NCI-H2196 (cell line): ENCODE data around the gene MEA1.

Experiments used
- DNase-seq: peaks from one replicate; lab custom pipeline; 2025; ENCODE audit not compliant: unreplicated experiment; lab: John Stamatoyannopoulos, UW

Gene MEA1

DNA sequence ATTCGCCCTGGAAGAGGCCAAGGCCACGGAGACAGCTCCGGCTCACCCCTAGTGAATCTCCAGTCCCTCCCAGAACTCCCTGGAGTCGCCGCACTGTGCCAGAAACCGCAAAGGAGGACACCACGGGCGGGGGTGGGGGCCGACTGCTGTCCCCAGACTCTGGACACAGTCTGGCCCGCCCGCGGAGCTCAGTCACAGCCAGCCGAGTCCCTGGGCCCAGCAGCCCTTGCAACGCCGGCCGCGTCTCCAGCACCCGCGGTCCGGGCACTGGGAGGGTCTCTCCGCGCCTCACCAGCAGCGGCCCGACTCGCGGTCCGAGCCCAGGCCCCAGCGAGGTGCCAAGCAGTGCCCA lies 35.3 kb downstream of the MEA1 start:
- no peak for DNase-seq

DNA sequence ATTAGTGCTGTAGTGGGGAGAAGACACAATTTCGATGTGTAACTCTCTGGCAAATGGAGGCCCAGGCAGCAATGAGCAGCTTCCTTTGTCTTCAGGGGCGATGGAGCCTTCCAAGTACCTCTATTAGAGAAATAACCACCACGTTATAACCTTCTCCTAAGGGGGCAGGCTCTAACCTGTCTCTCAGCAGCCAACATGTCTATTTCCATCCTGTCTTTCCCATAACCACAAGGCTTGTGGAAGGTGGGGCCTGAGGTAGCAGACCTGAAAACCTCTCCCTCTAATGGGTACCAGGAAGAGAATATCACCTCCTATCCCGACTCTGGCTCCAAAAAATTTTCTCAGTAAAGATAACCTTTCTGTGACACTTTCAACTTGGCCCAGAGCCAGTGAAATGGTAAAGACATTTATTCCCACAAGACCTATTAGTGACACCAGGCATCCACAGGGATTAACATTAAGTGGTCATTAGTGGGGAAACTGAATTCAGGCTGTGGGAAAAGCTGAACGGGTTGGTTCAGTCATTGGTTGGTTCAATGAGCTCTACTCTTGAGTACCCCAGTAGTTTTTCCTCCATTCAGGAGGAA lies 38.7 kb downstream of the MEA1 start:
- no peak for DNase-seq

DNA sequence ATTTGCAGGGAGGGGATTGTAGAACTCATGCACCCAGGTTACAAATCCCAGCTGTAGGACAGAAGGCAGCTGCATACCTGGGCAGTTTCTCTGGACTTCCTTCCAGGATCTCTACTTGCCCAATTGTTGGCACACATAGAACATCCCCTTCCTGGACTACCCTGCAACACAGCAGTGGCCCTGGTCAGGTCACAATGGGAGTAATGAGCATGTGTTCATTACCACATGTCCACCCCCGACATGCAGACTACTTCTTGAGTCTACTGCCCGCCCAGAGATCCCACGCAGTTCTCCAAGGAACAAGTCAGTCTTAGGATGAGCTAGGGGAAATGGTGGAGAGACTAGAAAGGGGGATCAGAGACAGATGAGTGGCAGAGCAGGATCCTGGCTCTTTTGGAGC lies 39.8 kb downstream of the MEA1 start:
- no peak for DNase-seq

DNA sequence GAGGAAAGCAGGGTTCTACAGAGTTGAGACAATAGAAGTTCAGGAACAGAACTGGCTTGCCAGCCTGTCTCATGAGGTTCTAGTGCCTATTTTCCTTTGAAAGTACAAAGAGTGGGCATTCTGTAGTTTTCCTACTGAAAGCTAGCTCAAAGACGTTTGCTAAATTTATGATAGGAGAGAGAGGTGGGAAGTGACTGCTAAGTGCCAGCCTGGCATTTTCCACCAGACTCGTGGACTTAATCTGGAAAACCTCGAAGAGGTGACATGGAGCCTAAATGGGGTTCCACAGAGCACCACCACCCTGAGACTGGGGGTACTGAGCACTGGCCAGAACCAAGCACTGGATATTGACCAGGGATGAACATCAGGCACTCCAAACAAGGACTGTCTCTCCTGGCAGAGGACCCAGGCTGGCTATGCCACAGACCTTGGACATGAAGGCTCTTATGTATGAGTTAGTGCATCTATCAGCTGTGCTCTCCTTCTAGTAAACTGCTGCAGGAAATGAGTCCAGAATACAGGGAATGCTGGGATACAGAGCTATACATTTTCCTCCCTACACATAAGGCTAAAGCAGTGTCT lies 41.9 kb downstream of the MEA1 start:
- no peak for DNase-seq

DNA sequence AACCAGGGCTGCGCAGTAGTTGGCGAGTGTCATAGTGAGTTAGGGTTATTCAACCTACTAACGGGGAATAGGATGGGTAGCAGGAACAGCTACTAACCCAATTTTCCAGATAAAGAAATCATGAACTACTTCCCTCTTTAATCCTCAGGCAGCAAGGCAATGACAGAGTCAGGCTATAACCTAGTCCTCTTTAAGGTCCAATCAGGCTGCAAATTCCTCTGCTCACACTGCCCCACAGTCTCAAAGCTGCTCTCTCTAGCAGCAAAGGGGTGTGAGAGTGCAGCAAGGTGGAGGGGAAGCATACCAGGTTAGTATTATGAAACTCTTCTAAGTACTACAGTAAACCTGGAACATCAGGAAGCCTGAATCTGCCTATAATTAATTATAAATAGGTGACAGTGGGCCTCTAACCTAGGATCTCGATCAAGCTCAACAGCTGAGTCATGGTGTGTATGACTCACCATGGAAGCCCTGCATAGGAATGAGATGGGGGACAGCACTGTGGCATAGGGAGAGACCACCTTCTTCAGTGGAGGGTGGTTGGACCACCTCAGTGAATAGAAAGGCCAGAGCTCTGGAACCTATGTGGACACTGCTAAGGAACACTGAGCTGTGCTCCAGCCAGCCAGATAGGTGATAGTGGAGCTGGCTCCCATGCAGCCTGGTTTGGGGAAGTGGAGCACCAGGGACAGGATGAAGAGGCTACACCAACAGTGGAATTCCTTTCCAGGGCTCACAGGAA lies 42.7 kb downstream of the MEA1 start:
- no peak for DNase-seq

DNA sequence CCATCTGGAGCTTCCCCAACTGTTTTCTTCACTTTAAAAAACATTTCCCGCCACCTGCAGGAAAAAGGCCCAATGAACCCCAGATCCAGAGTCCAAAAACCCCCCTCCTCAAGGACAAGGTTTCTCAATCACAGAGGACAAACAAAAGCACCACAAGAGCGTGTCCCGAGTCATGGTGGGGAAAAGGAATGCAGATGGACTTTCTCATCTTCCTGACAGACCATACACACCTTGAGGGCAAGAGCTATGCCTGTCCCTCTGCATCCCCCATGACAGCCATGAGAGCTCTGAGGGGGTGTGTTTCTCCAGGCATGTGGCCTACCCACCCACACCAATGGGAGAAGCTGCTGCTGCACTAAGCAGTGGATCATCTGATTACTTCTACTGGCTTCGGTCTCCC lies 43.8 kb downstream of the MEA1 start:
- no peak for DNase-seq

DNA sequence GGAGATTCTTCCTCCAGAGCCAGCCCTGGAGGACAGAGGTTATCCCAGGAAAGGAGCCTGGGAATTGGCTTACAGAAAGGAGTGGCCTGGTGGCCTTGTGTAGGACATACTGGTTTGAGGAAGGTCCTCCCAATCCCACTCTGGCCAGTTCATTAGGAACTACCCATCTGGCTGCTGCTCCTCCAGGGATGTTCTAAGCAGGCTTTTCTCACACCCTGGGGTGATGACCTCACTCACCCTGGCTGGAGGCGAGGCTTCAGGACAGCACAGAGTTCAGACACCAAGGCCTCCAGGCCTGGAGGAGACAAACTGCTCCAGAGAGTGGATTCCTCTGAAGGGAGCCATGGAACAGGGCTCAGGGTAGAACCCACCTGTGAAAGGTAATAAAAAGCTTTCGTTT lies 44.3 kb downstream of the MEA1 start:
- DNase-seq, result no peak

DNA sequence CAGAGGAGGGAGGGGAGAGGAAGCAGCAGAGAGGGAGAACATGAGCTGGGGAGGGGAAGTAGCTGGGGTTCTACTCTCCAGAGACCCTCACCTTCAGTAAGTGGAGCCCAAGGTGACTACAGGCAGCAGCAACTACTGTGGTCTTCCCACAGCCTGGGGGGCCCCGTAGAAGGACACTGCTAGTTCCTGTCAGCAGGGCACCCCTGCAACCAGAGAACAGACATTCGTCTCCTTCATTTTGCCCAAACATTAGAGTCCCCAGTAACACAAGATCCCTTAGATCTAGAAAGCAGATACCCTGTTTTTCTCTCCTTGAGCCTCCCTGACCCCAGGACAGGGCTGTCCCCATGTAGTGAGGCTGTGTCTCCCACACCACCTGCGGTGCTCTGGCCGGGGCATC lies 45.0 kb downstream of the MEA1 start:
- no peak for DNase-seq

DNA sequence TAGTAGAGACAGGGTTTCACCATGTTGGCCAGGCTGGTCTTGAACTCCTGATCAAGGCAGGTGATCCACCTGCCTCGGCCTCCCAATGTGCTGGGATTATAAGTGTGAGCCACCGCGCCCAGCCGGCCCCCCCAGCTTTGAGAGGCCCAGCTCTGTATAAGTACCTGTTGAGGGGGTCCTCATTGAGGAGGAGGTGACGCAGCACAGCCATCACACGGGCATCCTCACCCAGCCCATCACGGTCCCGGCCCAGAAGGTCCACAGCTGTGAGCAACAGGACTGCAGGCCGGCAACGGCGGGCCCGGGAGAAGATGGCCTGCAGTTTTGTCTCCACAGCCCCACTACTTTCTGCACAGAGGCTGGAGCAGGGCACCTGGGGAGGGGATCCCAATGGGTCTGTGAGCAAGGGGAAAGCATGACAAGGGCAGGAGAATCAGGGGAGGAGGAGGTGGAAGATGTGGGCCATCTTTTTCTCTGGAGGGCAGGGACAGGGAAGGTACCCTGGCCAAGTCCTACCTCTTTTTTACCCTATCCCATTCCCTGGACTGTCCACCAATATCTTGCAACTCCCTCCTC lies 45.5 kb downstream of the MEA1 start:
- DNase-seq, result no peak

DNA sequence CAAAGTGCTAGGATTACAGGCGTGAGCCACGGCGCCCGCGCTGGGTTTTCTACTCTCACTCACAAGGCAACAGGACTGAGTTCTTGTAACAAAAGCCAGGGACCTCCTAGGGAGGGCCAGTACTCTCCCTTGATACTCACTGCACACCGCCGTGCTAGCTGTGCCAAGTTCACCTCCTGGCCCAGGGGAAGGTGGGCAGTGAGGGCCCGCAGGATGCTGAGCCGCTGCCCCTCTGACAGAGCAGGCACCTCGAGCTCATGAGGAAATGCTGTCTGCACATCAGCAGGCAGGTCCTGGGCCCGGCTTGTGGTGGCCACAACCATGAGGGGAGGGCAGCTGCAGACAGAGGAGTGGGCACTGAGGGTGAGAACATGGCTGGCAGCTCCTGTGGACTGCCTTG lies 46.5 kb downstream of the MEA1 start:
- DNase-seq, result no peak

DNA sequence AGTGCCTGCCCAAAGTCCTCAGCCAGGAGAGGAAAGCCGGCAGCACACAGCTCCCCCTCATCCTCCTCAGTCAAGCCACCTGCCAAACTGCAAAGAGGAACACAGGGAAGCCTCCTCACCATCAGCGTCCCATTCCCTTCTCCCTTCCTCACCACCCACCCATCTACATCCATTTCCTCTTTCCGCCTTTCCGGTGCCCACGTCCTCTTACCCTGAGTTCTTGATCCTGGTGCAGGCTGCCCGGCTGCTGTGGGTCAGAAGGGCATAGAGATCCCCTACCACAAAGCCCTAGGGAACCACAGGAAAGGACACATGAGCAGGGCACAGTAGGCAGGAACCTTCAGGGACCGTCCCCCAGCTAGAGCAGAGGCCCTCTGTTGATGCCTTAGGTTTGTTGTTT lies 47.2 kb downstream of the MEA1 start:
- DNase-seq, result no peak

DNA sequence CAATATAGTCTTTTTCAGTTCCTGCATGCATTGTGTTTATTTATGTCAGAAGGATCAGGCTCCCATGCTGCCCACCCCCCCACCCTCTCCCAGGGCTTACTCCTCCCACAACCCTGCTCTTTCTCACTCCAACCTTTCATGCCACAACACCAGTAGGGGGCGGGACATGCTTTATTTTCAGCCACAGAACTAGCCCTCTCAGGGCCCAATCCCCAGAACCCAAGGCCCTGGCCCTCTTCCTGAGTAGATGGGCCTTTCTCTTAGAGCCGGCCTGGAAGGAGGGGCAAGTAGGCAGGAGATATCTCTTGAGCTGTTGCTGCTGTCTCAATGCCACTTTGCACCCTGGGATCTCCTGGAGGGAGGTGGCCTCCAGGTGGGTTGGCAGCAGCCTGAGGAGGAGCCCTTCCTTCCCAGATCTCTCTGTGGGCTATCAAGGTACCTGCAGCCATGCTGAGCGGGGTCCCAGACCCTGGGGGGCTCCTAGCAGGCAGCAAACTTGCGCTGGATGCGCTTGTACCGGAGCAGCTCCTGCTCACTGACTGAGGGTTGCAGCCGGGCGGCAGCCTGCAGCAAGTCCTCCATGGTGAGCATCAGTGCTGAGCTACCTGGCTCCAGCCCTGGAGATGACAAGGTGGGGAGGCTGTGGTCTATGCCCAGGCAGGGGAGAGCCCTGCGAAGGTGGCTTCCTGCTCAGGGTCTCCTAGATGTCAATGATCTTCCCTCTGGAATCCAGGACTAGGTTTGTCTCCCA lies 49.7 kb downstream of the MEA1 start:
- peak; percentile 30 for DNase-seq

DNA sequence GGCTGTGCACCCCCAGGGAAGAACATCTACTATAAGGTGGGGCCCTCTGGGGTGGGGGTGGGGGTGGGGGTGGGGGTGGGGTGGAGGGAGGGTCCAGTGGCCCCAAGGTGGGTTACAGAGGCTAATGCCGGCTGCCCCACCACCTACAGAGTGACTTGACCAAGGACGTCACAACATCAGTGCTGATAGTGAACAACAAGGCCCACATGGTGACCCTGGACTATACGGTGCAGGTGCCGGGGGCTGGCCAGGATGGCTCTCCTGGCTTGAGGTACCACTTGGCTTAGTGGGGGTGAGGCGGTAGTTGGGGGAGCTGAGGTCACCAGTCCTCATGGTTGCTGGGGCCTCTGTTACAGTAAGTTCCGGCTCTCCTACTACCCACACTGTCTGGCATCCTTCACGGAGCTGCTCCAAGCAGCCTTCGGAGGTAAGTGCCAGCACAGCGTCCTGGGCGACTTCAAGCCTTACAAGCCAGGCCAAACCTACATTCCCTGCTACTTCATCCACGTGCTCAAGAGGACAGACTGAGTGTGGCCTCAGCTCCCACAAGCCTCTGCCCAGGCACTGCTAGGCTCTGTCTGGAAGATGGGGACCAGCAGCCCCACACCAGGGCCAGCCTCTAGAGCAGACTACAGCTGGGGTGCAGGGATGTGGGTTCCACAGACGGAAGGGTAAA lies 50.4 kb downstream of the MEA1 start:
- no peak for DNase-seq

DNA sequence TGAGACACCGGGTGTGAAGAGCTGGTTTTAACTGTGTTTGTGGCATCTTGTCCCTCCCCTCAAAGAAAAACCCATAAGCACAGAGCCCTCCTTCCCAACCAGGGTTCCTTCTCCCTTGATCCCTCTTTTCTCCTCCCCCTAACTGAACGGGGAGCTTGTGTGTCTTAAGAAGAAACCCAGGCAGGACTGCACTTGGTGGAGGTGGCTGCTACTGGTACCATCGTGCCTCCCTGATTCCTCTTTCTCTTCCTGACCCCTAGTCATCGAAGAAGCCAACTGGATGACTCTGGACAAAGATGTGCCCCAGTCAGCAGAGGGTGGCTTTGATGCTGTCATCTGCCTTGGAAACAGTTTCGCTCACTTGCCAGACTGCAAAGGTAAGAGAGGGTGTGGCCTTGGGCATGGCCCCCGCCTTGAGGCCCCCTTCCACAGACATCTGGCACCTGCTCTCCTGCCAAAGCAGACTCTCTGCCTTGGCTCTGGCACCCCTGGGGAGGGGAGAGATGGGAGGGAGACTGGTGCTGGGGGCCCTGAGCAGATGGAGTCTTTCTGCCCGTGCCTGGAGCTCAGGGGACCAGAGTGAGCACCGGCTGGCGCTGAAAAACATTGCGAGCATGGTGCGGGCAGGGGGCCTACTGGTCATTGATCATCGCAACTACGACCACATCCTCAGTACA lies 51.1 kb downstream of the MEA1 start:
- no peak for DNase-seq

DNA sequence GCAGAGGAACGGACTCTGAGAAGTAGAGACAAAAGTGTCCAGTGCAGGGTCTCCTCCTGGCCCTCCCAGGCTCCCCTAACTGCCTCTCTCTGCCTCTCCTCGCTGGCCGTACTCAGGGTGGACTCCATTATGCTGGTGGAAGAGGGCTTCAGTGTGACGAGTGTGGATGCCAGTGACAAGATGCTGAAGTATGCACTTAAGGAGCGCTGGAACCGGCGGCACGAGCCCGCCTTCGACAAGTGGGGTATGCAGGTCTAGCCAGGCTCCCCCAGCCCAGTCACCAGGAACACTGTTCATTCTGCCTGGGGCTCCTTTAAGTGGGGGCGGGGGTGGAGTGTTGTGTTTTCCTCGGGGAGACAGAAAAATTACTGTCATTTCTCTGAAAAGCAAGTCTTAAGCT lies 51.6 kb downstream of the MEA1 start:
- DNase-seq, result no peak
